ENCODE measurements around the gene UBAP2. TPM values are rescaled to one million over a fixed set of nuclear protein-coding genes. Genes with fewer than 3 reads are reported as not detected.

Gene UBAP2
- total and polyA plus RNA-seq, 8 donors, result 28.2 to 40.3 (median 36.3) TPM

- peaks cover 0 to 78% of the 10 kb centered on the region in 2 donors for H3K36me3 ChIP-seq
- intact Hi-C loops (cut with DNase I), result no loop called here
Measured at GRCh38 chr9:33914887-33915628, 133.6 kb downstream of the UBAP2 start.

DNA sequence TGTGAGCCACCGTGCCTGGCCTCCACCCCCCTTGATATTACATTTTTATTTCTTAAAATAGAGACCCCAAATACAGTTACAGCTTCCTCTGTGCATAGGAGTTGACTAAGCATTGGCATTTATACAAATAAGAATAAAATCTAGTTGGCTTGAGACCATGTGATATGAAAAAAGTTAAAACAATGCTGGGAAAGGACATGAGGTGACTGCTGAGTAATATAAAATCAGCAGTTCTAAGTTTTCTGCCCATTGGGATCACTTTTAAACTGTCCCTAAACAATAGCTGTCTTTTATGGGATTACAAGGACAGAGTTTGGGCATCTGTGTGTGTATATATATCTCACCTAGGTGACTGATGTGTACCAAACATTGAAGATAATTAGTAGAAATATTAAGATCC, 135.1 kb downstream of the UBAP2 start:
- peaks cover 0 to 63% of the 10 kb centered on the region in 2 donors for H3K36me3 ChIP-seq
- DNase-seq (no peak), ATAC-seq (no peak)
- no peaks in the 10 kb centered on the region for H3K27me3 ChIP-seq
- no peaks in the 10 kb centered on the region for H3K9me3 ChIP-seq
- H3K4me1 ChIP-seq, result no peaks in the 10 kb centered on the region
- TF ChIP-seq CTCF (IDR thresholded peaks at IDR 0.05), result no peak
- no peak overlapping the region for H3K4me3 ChIP-seq
- intact Hi-C loops (cut with DNase I), result no loop called here
- no peak overlapping the region for H3K27ac ChIP-seq

More at GRCh38 chr9:33914887-33915628, 133.6 kb downstream of the UBAP2 start:
- Histone ChIP-seq H3K4me3 (no peak overlapping the region), H3K9me3 (no peaks in the 10 kb centered on the region), H3K27me3 (no peaks in the 10 kb centered on the region), H3K4me1 (no peaks in the 10 kb centered on the region), H3K27ac (no peak overlapping the region)
- ATAC-seq, result no peak
- no peak for DNase-seq
- no peak for TF ChIP-seq CTCF (IDR thresholded peaks at IDR 0.05)

GRCh38 chr9:33908749-33909148, 139.9 kb downstream of the UBAP2 start:
- Histone ChIP-seq H3K4me1 (no peaks in the 10 kb centered on the region), H3K4me3 (no peak overlapping the region), H3K27ac (no peak overlapping the region), H3K9me3 (no peaks in the 10 kb centered on the region), H3K27me3 (no peaks in the 10 kb centered on the region), H3K36me3 (peaks cover 0 to 20% of the 10 kb centered on the region in 2 donors)
- intact Hi-C loops (cut with DNase I), result no loop called here
- ATAC-seq (no peak), DNase-seq (no peak)
- no peak for TF ChIP-seq CTCF (IDR thresholded peaks at IDR 0.05)

DNA sequence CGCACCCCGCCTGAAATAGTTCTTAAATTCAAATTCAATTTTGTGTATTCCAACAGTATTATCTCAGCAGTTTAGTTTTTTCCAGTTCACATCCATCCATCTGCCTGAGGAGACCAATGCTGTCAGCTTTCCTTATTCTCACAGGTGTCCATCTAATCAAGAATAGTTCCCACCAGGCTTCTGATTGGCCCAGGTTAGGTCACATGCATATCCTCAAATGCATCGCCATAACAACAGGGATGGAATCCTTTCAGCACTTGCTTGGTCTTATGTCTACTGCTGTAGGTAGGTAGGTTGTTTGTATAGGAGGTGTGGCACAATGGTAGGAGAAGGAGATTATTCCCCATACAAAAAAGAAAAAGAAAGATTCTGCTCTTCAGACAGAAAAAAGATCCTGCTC, 140.6 kb downstream of the UBAP2 start:
- no peak for TF ChIP-seq CTCF (IDR thresholded peaks at IDR 0.05)
- no peak for ATAC-seq
- no peak for DNase-seq
- intact Hi-C loops (cut with DNase I), result no loop called here
- Histone ChIP-seq H3K4me3 (no peak overlapping the region), H3K4me1 (no peaks in the 10 kb centered on the region), H3K27ac (no peak overlapping the region), H3K9me3 (no peaks in the 10 kb centered on the region), H3K36me3 (peaks cover 0 to 14% of the 10 kb centered on the region in 2 donors), H3K27me3 (no peaks in the 10 kb centered on the region)

- H3K27me3 ChIP-seq, result no peaks in the 10 kb centered on the region
- H3K9me3 ChIP-seq, result no peaks in the 10 kb centered on the region
- no peak for DNase-seq
- no peaks in the 10 kb centered on the region for H3K4me1 ChIP-seq
- no peak overlapping the region for H3K4me3 ChIP-seq
- peaks cover 0 to 11% of the 10 kb centered on the region in 2 donors for H3K36me3 ChIP-seq
- intact Hi-C loops (cut with DNase I), result no loop called here
- H3K27ac ChIP-seq, result no peak overlapping the region
- no peak for ATAC-seq
- TF ChIP-seq CTCF (IDR thresholded peaks at IDR 0.05), result no peak
Measured at GRCh38 chr9:33907347-33907746, 141.3 kb downstream of the UBAP2 start.
